ENCODE results near the gene EMSY.

DNA sequence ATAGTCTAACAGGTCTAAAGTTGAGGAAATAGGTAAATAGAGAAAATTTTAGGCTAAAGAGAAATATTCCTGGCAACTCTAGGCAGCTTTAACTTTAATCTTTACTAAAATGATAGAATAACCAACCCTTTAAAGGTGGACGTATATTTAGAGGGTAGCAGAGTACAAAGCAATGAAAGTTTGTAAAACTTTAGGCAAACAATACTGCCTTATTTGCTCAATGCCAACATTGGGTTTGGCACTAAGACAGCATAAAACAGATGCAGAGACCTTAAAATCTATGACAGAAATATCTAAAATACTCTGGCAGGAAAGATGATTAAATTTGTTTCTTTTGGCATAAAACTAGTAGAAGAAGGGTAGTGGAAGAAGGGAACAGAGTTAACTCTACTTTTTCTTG lies 70.7 kb downstream of the EMSY start:
- no peak for TF ChIP-seq POLR2AphosphoS5 (IDR thresholded peaks at IDR 0.05)
- TF ChIP-seq, protein P1, sequence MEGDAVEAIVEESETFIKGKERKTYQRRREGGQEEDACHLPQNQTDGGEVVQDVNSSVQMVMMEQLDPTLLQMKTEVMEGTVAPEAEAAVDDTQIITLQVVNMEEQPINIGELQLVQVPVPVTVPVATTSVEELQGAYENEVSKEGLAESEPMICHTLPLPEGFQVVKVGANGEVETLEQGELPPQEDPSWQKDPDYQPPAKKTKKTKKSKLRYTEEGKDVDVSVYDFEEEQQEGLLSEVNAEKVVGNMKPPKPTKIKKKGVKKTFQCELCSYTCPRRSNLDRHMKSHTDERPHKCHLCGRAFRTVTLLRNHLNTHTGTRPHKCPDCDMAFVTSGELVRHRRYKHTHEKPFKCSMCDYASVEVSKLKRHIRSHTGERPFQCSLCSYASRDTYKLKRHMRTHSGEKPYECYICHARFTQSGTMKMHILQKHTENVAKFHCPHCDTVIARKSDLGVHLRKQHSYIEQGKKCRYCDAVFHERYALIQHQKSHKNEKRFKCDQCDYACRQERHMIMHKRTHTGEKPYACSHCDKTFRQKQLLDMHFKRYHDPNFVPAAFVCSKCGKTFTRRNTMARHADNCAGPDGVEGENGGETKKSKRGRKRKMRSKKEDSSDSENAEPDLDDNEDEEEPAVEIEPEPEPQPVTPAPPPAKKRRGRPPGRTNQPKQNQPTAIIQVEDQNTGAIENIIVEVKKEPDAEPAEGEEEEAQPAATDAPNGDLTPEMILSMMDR (IDR thresholded peaks at IDR 0.05): no peak
